GM11168 (cell line): ENCODE data around the gene SLC9A5.

Experiments
- in situ Hi-C: fragments of 300-500 bp; cut with MboI; formaldehyde crosslinking; loops from one replicate; pipeline ENCODE4 v1.12.0; 2022; ENCODE audit warnings: low sequenced_read_pairs; ENCODE audit not compliant: unreplicated experiment

SLC9A5 gene

DNA sequence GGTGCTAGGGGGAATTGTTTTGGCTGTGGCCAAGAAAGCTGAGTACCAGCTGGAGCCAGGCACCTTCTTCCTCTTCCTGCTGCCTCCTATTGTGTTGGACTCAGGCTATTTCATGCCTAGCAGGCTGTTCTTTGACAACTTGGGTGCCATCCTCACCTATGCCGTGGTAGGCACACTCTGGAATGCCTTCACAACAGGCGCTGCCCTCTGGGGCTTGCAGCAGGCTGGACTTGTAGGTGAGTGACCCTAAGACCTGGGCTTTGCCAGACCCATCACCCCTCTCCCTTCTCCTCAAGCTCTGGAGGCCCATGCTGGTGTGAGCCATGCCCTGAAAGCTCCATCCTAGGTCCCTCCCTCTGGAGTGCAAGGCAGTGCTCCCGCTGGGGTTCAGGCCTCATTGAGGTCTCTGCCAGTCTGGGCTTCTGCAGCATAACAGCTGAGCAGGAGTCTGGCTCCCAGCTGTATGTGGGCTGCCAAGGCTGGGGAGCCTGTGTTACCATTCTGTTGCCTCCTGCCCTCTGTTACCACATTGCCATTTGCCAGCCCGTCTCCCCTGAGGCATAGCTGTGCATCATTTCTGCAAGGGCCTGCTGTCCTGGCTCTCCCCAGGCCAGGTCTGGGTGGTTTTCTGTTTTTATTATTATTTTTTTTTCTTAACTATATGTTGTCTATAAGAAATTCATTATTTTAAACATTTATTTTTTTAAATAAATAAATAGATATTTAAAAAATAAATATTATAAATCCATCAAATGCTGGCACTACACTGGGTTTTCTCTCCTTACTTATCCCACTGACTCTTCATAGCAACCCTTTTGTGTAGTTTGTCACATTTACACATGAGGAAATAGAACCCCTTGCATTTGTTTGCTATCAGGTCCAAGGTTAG, 4.1 kb downstream of the SLC9A5 start:
- in situ Hi-C loops: loop anchor here (10.0 kb wide), 1 partner anchor 152 kb away; no protein-coding TSS in a partner anchor

DNA sequence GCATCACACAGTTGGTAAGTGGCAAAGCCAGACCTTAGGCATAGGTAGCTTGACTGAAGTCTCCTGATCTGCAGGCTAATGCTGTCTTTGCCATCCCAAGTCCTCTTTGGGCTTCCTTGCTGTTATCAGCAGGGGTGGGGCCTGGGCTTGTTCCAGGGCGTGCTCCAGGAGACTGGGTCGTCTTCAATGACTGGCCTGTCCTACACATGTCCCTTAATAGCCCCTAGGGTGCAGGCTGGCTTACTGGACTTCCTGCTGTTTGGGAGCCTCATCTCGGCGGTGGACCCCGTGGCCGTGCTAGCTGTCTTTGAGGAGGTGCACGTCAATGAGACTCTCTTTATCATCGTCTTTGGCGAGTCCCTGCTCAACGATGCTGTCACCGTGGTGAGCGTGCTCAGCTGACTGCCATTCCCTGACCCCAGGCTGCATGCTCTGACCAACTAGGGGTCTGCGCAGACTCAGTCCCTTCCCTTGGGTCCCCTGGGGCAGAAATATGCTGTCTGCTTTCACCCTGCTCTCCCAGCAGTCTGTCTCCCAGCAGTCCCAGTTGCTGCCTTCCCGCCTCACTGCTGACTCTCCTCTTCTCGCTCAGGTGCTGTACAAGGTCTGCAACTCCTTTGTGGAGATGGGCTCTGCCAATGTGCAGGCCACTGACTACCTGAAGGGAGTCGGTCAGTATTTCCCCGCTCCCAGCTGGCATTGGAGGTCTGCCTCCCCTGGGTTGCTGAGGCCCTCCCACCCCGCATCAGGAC, 6.2 kb downstream of the SLC9A5 start:
- in situ Hi-C loops: loop anchor here (10.0 kb wide), 1 partner anchor 150 kb away; no protein-coding TSS in a partner anchor

DNA sequence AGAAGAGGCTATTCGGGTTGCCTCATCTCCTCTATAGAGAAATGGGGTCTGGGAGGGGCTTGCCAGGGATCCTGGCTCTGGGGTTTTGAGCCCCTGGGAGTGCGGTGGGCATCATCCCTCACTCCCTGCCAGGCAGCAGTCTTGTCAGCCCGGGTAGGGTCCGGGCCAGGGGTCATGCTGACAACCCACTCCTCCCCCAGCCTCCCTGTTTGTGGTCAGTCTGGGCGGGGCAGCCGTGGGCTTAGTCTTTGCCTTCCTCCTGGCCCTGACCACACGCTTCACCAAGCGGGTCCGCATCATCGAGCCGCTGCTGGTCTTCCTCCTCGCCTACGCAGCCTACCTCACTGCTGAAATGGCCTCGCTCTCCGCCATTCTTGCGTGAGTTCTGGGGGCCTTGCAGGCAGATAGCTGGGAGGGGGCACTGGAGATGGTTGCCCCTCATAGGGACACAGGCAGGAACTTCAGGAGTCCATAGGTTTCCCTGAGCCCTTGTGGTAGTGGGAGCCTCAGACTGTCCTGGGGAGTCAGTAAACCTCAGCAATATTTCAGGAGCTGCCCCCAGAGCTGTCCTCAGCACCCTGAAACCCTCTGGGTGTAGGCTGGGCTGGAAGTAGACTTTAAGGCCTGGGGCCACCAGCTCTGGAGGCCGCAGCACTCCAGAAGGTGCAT, 6.9 kb downstream of the SLC9A5 start:
- in situ Hi-C loops: loop anchor here (10.0 kb wide), 1 partner anchor 149 kb away; no protein-coding TSS in a partner anchor

DNA sequence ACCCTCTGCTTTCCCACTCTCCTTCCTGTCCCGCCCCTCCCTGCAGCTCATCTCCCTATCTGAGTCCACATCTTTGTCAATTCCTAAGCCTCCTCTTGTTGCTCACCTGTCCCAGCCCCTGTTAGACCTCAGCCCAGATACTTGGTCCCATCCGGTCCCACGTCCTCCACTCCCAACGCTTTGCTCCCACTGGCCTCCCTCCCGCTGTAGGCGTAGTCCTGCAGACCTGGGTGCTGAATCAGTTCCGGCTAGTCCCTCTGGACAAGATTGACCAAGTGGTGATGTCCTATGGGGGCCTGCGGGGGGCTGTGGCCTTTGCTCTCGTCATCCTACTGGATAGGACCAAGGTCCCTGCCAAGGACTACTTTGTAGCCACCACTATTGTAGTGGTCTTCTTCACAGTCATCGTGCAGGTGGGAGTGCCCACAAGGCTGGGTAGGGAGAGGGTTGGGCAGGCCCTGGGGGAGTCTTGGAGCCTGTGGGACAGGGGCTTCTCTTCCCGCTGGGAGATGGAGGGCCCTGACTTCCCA, 8.0 kb downstream of the SLC9A5 start:
- in situ Hi-C loops: loop anchor here (10.0 kb wide), 1 partner anchor 148 kb away; no protein-coding TSS in a partner anchor

DNA sequence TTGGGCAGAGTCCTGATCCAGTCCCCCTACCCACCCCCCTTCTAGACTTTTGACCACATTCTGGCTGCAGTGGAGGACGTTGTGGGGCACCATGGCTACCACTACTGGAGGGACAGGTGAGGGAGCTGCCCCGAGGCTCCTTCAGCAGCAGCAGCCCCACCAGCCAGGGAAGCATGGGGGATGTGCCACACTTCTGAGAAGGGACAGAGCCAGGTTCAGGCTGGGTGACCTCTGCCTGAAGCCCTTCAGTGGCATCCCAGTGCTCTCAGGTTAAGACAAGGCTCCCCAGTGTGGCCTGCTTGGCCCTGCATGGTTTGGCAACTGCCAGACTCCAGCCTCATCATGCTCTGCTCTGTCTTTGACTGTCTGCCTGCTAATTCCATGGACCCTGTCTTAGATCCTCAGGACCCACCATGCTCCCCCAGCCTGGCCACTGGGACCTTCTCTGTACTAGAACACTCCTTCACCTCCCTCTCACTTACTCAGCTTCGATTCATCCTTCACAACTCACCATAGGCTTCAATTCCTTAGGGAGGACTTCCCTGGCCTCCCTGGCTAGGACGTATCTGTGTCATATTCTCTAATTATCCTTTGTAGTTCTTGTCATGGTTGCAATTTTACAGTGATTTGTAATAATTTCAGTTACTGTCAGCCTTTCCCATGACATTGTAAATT, 8.8 kb downstream of the SLC9A5 start:
- in situ Hi-C loops: loop anchor here (10.0 kb wide), 1 partner anchor 147 kb away; no protein-coding TSS in a partner anchor

DNA sequence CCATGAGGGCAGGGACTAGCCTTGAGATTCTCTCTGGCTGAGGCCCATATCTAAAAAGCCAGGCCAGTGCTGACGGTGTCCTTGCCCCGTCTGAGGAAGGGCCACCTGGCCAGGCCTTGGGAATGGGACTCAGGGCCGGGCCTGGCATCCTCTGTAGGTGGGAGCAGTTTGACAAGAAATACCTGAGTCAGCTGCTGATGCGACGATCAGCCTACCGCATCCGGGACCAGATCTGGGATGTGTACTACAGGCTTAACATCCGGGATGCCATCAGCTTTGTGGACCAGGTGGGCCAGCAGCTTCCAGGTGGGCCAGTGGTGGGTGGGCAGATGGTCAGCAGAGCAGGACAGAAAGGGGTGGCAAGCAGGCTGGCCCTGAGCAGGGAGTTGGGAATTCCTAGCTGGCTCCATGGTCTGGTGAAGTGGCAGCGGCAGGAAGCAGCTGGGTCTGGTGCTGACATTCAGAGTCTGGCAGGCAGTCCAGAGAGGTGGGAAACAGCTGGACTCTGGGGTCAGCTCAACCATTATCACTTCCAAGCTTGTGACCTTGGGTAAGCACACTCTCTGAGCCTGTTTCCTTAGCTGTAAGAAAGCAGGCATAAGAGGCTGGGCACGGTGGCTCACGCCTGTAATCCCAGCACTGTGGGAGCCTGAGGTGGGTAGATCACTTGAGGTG, 9.5 kb downstream of the SLC9A5 start:
- in situ Hi-C loops: loop anchor here (10.0 kb wide), 1 partner anchor 147 kb away; no protein-coding TSS in a partner anchor

DNA sequence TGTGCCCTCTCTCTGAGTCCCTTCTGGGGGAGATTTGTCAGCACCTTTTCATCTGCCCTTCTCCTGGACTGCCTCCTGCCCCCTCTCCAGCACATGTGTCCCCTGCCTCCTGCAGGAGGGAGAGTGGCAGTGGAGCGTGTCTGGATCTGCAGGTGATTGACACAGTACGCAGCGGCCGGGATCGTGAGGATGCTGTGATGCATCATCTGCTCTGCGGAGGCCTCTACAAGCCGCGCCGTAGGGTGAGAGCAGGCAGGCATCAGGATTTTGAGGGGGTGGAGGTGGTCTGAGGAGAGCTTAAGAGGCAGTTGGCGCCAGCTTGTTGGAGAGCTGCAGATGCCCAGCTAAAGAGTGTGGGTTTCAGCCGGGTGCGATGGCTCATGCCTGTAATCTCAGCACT, 10.9 kb downstream of the SLC9A5 start:
- in situ Hi-C loops: loop anchor here (10.0 kb wide), 1 partner anchor 145 kb away; no protein-coding TSS in a partner anchor

DNA sequence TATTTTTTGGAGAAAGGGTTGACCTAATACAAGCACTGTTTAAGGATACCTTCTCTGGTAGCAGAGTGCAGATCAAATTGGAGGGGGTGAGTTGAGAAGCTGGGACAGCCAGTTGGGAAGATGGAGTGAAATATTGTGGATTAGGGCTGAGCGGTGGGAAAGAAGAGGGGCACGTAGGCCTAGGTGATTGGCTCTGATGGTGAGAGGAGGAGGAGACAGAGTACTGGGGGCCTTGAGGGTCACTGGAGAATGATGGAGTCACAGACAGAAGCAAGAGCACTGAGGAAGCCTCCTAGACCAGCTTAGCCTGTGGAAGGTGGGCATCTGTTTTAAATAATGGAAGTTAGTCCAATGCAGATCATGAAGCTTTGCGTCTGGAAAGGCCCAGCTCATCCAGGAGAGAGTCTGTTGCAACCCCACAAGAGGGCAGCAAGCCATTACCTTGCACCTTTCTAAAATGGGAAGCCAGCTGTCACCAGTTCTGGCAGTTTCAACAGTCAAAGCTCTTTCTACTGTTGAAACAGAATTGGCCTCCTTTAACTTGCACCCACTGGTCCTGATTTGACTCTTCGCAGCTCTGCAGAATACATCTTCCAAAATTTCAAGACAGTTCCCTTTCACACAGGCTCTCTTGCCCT, 11.8 kb downstream of the SLC9A5 start:
- in situ Hi-C loops: no loop called here

DNA sequence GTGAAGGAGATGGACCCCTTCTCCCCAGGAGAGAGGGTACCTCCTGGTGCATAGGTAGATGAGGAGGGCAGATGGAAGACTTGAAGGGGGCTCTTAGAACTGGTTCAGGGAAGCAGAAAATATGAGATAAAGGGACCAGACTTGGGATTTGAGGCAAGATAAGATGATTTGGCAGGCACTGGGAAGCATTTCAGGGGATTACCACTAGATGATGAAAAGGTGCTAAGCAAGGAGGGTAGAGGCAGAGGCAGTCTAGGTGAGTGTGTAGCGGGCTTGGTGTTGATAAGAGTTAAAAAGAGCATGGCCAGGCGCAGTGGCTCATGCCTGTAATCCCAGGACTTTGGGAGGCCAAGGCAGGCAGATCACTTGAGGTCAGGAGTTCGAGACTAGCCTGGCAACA, 14.4 kb downstream of the SLC9A5 start:
- in situ Hi-C loops: no loop called here

DNA sequence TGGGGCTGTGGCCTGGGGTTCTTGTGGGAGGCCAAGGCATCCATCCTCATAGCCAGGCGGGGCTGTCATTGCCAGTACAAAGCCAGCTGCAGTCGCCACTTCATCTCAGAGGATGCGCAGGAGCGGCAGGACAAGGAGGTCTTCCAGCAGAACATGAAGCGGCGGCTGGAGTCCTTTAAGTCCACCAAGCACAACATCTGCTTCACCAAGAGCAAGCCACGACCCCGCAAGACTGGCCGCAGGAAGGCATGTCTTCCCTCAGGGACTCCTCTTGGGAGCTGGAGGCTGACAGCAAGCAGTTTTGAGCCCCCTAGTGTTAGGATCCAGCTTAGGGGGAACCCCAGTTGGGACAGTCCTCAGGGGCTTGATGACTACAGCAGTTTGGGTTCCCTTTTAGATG, 15.5 kb downstream of the SLC9A5 start:
- in situ Hi-C loops: no loop called here

DNA sequence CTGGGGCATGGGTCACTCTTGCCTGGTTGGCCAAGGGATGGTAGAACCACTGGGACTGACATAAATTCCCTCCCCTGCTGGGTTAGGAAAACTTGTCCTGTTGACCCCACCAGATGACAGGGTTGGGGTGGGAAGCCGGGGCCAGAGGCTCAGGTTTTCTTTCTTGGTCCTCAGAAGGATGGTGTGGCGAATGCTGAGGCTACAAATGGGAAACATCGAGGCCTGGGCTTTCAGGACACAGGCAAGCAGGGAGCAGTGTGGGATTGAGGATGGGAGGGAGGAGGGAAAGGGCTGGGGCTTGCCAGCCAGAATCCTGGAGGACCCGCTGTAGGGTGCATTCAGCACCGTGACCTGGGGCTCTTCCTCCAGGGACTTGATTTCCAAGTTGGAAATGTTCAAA, 16.1 kb downstream of the SLC9A5 start:
- in situ Hi-C loops: no loop called here

DNA sequence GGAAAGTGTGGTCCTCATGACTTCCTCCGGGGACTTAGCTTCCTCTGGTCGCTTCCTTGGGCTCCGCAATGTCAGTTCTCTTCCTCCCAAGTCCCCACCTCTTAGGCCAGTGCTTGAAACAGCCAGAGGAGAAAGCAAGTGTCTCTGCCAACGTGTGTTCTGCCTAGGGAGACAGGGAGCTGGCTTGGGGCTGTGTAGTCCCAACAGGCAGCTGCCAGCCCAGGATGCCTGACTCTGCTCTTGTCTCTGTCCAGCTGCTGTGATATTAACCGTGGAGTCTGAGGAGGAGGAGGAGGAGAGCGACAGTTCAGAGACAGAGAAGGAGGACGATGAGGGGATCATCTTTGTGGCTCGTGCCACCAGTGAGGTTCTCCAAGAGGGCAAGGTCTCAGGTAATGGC, 17.1 kb downstream of the SLC9A5 start:
- in situ Hi-C loops: no loop called here

DNA sequence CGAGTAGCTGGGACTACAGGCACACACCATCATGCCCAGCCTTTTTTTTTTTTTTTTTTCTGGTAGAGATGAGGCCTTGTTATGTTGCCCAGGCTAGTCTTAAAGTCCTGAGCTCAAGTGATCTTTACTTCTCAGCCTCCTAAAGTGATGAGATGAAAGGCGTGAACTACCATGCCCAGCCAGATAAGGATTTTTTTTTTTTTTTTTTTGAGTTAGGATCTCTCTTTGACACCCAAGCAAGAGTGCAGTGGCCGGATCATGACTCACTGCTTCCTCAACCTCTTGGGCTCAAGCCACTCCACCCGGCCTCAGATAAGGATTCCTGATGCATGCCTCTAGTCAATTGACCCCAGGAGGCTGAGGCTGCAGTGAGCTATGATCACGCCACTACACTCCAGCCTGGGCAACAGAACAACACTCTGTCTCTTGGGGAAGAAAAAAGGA, 19.4 kb downstream of the SLC9A5 start:
- in situ Hi-C loops: no loop called here

DNA sequence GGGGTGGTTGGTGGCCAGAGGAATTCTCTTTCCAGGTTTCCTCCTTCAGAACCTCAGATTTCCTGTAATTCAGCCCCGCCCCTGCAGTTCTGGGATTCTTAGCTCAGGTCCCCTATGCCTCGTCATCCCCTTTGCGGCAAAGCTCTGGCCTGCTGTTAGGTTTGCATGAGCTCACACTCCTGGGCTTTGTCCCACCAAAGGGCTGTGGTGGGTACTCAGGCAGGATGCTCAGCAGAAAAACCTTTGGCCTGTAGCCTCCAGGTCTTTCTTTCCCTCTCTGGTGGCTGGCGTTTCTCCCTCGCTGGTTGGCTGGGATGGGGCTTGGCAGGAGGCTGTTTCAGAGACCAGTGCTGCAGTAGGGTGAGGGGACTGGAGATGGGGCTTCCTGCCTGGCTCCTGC, 21.0 kb downstream of the SLC9A5 start:
- in situ Hi-C loops: no loop called here

DNA sequence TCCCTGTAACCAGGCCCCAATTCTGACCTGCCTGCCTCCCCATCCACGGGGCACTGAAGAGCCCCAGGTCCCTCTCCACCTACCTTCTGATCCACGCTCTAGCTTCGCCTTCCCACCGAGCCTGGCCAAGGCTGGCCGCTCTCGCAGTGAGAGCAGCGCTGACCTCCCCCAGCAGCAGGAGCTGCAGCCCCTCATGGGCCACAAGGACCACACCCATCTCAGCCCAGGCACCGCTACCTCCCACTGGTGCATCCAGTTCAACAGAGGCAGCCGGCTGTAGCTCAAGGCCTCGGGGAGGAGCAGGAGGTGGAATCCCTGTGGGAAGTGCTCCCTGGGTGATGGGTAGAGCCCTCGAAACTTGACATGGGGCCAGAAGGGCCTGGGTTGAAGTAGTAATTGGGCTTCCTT, 22.2 kb downstream of the SLC9A5 start:
- in situ Hi-C loops: no loop called here

DNA sequence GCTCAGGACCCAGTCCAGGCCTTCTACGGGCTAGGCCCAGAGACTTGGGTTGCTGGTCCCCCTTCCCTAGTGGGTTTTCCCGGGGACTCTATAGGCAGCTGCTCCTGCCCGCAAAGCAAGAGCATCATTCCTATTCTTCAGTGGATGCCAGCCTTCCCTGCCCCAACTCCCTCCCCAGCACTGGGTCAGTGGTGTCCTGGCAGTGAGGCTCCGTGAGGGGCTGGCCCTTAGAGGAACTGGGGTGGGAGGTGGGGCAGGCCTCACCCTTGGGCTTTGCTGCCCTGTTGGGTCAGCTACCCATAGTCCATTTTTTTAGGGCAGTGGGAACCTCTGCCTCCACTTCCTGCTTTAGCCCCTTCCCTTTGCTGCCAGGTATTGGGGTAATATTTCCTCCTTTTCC, 22.7 kb downstream of the SLC9A5 start:
- in situ Hi-C loops: no loop called here

DNA sequence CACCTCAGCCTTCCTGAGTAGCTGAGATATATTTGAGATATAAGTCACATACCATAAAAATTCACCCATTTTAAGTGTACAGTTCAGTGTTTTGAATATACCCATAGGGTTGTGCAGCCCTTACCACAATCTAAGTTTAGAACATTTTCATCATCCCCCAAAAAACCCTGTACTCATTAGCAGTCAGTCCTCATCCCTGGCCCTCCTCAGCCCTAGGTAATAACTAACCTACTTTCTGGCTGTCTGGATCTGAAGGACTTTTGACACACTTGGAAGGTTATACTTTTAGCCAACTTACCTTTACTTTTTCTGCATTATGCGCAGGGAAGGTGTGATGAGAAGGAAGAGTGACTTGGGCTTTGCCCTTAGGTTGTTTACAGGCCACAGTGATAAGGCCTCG, 26.5 kb downstream of the SLC9A5 start:
- in situ Hi-C loops: no loop called here

DNA sequence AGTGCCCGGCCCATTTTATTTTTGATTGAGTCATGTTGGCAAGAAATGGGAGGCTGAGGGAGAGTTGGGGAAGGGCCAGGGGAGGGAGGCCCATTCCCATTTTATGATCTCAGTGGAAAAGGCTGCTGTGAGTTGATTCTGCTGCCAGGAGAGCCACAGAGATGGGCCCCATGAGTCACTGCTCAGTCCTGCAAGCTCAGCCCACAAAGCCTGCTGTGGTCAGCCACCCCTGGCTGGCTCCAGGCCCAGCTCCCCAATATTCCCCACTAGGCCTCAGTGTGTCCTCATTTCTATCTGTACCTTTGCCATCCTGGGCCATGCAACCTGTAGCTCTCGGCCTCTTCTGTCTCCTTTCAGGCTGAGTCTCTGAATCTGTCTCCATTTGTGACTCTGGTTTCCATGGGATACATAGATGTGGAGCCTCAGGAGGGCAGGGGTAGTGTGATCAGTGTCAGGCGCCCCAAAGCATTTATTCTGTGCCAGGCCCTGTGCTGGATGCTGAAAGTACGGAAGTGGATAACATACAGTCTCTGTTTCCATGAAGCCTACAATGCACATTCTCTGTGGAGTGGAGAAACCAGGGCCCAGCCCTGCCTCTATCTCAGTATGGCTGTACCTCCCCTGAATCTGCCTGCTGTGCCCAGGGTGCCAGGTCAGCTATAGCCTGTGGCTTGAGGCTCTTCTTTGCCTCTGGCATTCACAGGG, 28.7 kb downstream of the SLC9A5 start:
- in situ Hi-C loops: no loop called here
